Activated naive CD4-positive, alpha-beta T cell treated with anti-CD3 and anti-CD28 coated beads, Interleukin-2, amount 50 U/mL, for 72 hours (primary cell): ENCODE results near the gene RPL36. TPM values are rescaled to one million over a fixed set of nuclear protein-coding genes. Genes with fewer than 3 reads are reported as not detected.

Experiments
- ATAC-seq, 2 donors: fragments of 150-1000 bp; cut with Tn5 transposase; 2 replicates each; pipeline ENCODE4 v1.10.0; 2021; ENCODE audit warnings: mild to moderate bottlenecking in 2 of 2, moderate library complexity in 2 of 2
- DNase-seq, 2 donors: peaks; one replicate each; pipeline ENCODE4 v3.0.0; 2021 to 2022; ENCODE audit warnings: low spot score in 2 of 2
- H3K27ac Mint-ChIP-seq, 2 donors: one replicate each; pipeline ENCODE4 v1.8.0; 2022; ENCODE audit warnings: mild to moderate bottlenecking in 2 of 2, mixed read lengths in 2 of 2
- H3K36me3 Mint-ChIP-seq, 2 donors: one replicate each; pipeline ENCODE4 v1.8.0; 2022; ENCODE audit warnings: mixed read lengths in 2 of 2
- H3K9me3 Mint-ChIP-seq, 2 donors: one replicate each; pipeline ENCODE4 v1.8.0; 2022; ENCODE audit warnings: mixed read lengths in 2 of 2
- total RNA-seq, 2 donors: library from RNA; stranded (reverse); gene quantifications; one replicate each; pipeline ENCODE4 v1.2.3, GENCODE V29; 2022

The RPL36 gene
- total RNA-seq, 2 donors from 2014 or later = 1,044 to 1,174 TPM

GRCh38 chr19:5667751-5668271 is 22.3 kb upstream of the RPL36 start:
- H3K36me3 Mint-ChIP-seq = peaks cover 7 to 8% of the 10 kb centered on the region in 2 donors
- ATAC-seq (peak in 1 of 2 donors; percentile 14), DNase-seq (no peak)
- peak overlapping the region; percentile 15 to 44 for H3K27ac Mint-ChIP-seq
- H3K9me3 Mint-ChIP-seq = no peaks in the 10 kb centered on the region

- Mint-ChIP-seq H3K27ac (peak overlapping the region in 1 of 2 donors; percentile 67), H3K9me3 (peaks cover 0 to 5% of the 10 kb centered on the region in 2 donors), H3K36me3 (peaks cover 7 to 8% of the 10 kb centered on the region in 2 donors)
- no peak for DNase-seq
- no peak for ATAC-seq
Observed at GRCh38 chr19:5669212-5669611, 20.9 kb upstream of the RPL36 start.

GRCh38 chr19:5671600-5671999 is 18.5 kb upstream of the RPL36 start:
- Mint-ChIP-seq H3K9me3 (peaks cover 0 to 5% of the 10 kb centered on the region in 2 donors), H3K27ac (no peak overlapping the region), H3K36me3 (peaks cover 7 to 8% of the 10 kb centered on the region in 2 donors)
- no peak for ATAC-seq
- DNase-seq = no peak

GRCh38 chr19:5672708-5673459 is 17.2 kb upstream of the RPL36 start:
- Mint-ChIP-seq H3K36me3 (peaks cover 0 to 7% of the 10 kb centered on the region in 2 donors), H3K9me3 (peaks cover 0 to 5% of the 10 kb centered on the region in 2 donors), H3K27ac (peak overlapping the region; percentile 55 to 64)
- ATAC-seq = no peak
- no peak for DNase-seq

GRCh38 chr19:5673752-5674151 is 16.3 kb upstream of the RPL36 start:
- no peak for ATAC-seq
- peaks cover 0 to 7% of the 10 kb centered on the region in 2 donors for H3K36me3 Mint-ChIP-seq
- H3K27ac Mint-ChIP-seq = no peak overlapping the region
- DNase-seq = no peak
- peaks cover 0 to 5% of the 10 kb centered on the region in 2 donors for H3K9me3 Mint-ChIP-seq

GRCh38 chr19:5674714-5675113 is 15.4 kb upstream of the RPL36 start:
- H3K9me3 Mint-ChIP-seq = peaks cover 0 to 5% of the 10 kb centered on the region in 2 donors
- peaks cover 7 to 8% of the 10 kb centered on the region in 2 donors for H3K36me3 Mint-ChIP-seq
- H3K27ac Mint-ChIP-seq = peak overlapping the region in 1 of 2 donors; percentile 25
- DNase-seq (no peak), ATAC-seq (no peak)

- DNase-seq = no peak
- Mint-ChIP-seq H3K9me3 (peaks cover 0 to 5% of the 10 kb centered on the region in 2 donors), H3K36me3 (peaks cover 14 to 18% of the 10 kb centered on the region in 2 donors), H3K27ac (peak overlapping the region; percentile 61 to 91)
- ATAC-seq = no peak
Observed at GRCh38 chr19:5676105-5676771, 13.9 kb upstream of the RPL36 start.

GRCh38 chr19:5676772-5677105 is 13.4 kb upstream of the RPL36 start:
- Mint-ChIP-seq H3K9me3 (peaks cover 0 to 5% of the 10 kb centered on the region in 2 donors), H3K27ac (peak overlapping the region in 1 of 2 donors; percentile 61), H3K36me3 (peaks cover 14 to 18% of the 10 kb centered on the region in 2 donors)
- ATAC-seq (no peak), DNase-seq (no peak)

GRCh38 chr19:5677136-5677535 is 13.0 kb upstream of the RPL36 start:
- ATAC-seq (no peak), DNase-seq (no peak)
- Mint-ChIP-seq H3K36me3 (peaks cover 14 to 18% of the 10 kb centered on the region in 2 donors), H3K9me3 (peaks cover 0 to 5% of the 10 kb centered on the region in 2 donors), H3K27ac (no peak overlapping the region)

- DNase-seq (no peak), ATAC-seq (no peak)
- Mint-ChIP-seq H3K27ac (no peak overlapping the region), H3K9me3 (peaks cover 0 to 5% of the 10 kb centered on the region in 2 donors), H3K36me3 (peaks cover 14 to 18% of the 10 kb centered on the region in 2 donors)
Observed at GRCh38 chr19:5677580-5677979, 12.5 kb upstream of the RPL36 start.

- Mint-ChIP-seq H3K9me3 (peaks cover 0 to 5% of the 10 kb centered on the region in 2 donors), H3K36me3 (peaks cover 14 to 18% of the 10 kb centered on the region in 2 donors), H3K27ac (no peak overlapping the region)
- ATAC-seq (no peak), DNase-seq (no peak)
Observed at GRCh38 chr19:5678071-5678718, 11.9 kb upstream of the RPL36 start.

- H3K36me3 Mint-ChIP-seq = peaks cover 14 to 18% of the 10 kb centered on the region in 2 donors
Observed at GRCh38 chr19:5679289-5680083, 10.6 kb upstream of the RPL36 start.

GRCh38 chr19:5680084-5680436 is 10.0 kb upstream of the RPL36 start:
- ATAC-seq (peak; percentile 0 to 1), DNase-seq (no peak)
- H3K9me3 Mint-ChIP-seq = no peaks in the 10 kb centered on the region
- H3K36me3 Mint-ChIP-seq = peaks cover 14 to 18% of the 10 kb centered on the region in 2 donors
- peak overlapping the region; percentile 88 to 100 for H3K27ac Mint-ChIP-seq

More at GRCh38 chr19:5679289-5680083, 10.6 kb upstream of the RPL36 start:
- Mint-ChIP-seq H3K9me3 (no peaks in the 10 kb centered on the region), H3K27ac (peak overlapping the region; percentile 88 to 100)
- DNase-seq (peak in 1 of 2 donors; percentile 29), ATAC-seq (no peak)

- peaks cover 14 to 18% of the 10 kb centered on the region in 2 donors for H3K36me3 Mint-ChIP-seq
- DNase-seq = peak; percentile 98 to 99
- peak; percentile 92 to 94 for ATAC-seq
- peak within 1 kb of the TSS; percentile 88 to 100 for H3K27ac Mint-ChIP-seq
- no peaks in the 10 kb centered on the region for H3K9me3 Mint-ChIP-seq
Observed at GRCh38 chr19:5680437-5681368, 9.4 kb upstream of the RPL36 start, which contains the start of the genes HSD11B1L and MICOS13. HSD11B1L (plus strand) TSS chr19:5681027; CDS start chr19:5684833, 3,806 bp downstream. MICOS13 (minus strand) TSS chr19:5680516; CDS start chr19:5680486, 30 bp downstream.
